ENCODE data around the gene MCHR1. TPM values are rescaled to one million over a fixed set of nuclear protein-coding genes. Genes with fewer than 3 reads are reported as not detected.

Gene MCHR1
- total RNA-seq, 1 donor from 2014 or later = 3.2 TPM

- no peaks in the 10 kb centered on the region for H3K9me3 Mint-ChIP-seq
- H3K36me3 Mint-ChIP-seq = no peaks in the 10 kb centered on the region
- TF ChIP-seq CTCF (IDR thresholded peaks at IDR 0.05; ENCODE audit: unreplicated experiment) = no peak
- no peaks in the 10 kb centered on the region for H3K27me3 Mint-ChIP-seq (ENCODE audit: low read depth)
- peak overlapping the region; percentile 59 for H3K27ac Mint-ChIP-seq
- H3K4me3 Mint-ChIP-seq = peak overlapping the region; percentile 95
- DNase-seq (ENCODE audit: low spot score in 2 of 2, unreplicated experiment in 2 of 2) = no peak
- H3K4me1 Mint-ChIP-seq = peaks cover 24% of the 10 kb centered on the region
These were observed 43.3 kb upstream of the MCHR1 start for GRCh38 chr22:40635940-40636379.

- Mint-ChIP-seq H3K27ac (peak within 1 kb of the TSS; percentile 99), H3K9me3 (no peaks in the 10 kb centered on the region), H3K27me3 (ENCODE audit: low read depth) (no peaks in the 10 kb centered on the region), H3K4me3 (peak within 1 kb of the TSS; percentile 95), H3K36me3 (no peaks in the 10 kb centered on the region), H3K4me1 (peaks cover 22% of the 10 kb centered on the region)
- TF ChIP-seq CTCF (IDR thresholded peaks at IDR 0.05; ENCODE audit: unreplicated experiment) = no peak
- DNase-seq (ENCODE audit: low spot score in 2 of 2, unreplicated experiment in 2 of 2) = peak; percentile 100
These were observed 42.7 kb upstream of the MCHR1 start, which contains the start of gene MRTFA for GRCh38 chr22:40636380-40637182. Gene MRTFA (minus strand): TSS chr22:40636719.

GRCh38 chr22:40637183-40638150, 41.8 kb upstream of the MCHR1 start:
- Mint-ChIP-seq H3K27ac (peak overlapping the region; percentile 99), H3K4me1 (peaks cover 22% of the 10 kb centered on the region), H3K9me3 (no peaks in the 10 kb centered on the region), H3K36me3 (no peaks in the 10 kb centered on the region), H3K27me3 (ENCODE audit: low read depth) (no peaks in the 10 kb centered on the region), H3K4me3 (peak overlapping the region; percentile 95)
- TF ChIP-seq CTCF (IDR thresholded peaks at IDR 0.05; ENCODE audit: unreplicated experiment) = no peak
- DNase-seq (ENCODE audit: low spot score in 2 of 2, unreplicated experiment in 2 of 2) = peak in 1 of 2 experiments; percentile 34

- no peaks in the 10 kb centered on the region for H3K36me3 Mint-ChIP-seq
- no peak for DNase-seq (ENCODE audit: low spot score in 2 of 2, unreplicated experiment in 2 of 2)
- no peak overlapping the region for H3K27ac Mint-ChIP-seq
- H3K4me1 Mint-ChIP-seq = peaks cover 22% of the 10 kb centered on the region
- H3K4me3 Mint-ChIP-seq = peak overlapping the region; percentile 95
- H3K27me3 Mint-ChIP-seq (ENCODE audit: low read depth) = no peaks in the 10 kb centered on the region
- no peaks in the 10 kb centered on the region for H3K9me3 Mint-ChIP-seq
- no peak for TF ChIP-seq CTCF (IDR thresholded peaks at IDR 0.05; ENCODE audit: unreplicated experiment)
These were observed 41.0 kb upstream of the MCHR1 start for GRCh38 chr22:40638261-40638660.

GRCh38 chr22:40641269-40641668, 38.0 kb upstream of the MCHR1 start:
- H3K36me3 Mint-ChIP-seq = no peaks in the 10 kb centered on the region
- no peak for TF ChIP-seq CTCF (IDR thresholded peaks at IDR 0.05; ENCODE audit: unreplicated experiment)
- peaks cover 18% of the 10 kb centered on the region for H3K4me1 Mint-ChIP-seq
- DNase-seq (ENCODE audit: low spot score in 2 of 2, unreplicated experiment in 2 of 2) = no peak
- no peak overlapping the region for H3K4me3 Mint-ChIP-seq
- no peaks in the 10 kb centered on the region for H3K9me3 Mint-ChIP-seq
- H3K27me3 Mint-ChIP-seq (ENCODE audit: low read depth) = no peaks in the 10 kb centered on the region
- H3K27ac Mint-ChIP-seq = no peak overlapping the region
